Measurements from ENCODE around the gene APEH. TPM values are rescaled to one million over a fixed set of nuclear protein-coding genes. Genes with fewer than 3 reads are reported as not detected.

Gene APEH
- total RNA-seq, 6 donors from 2014 or later: 54.7 to 104 (median 92.8) TPM

- no peak overlapping the region for H3K4me3 ChIP-seq
- H3K27me3 ChIP-seq: no peaks in the 10 kb centered on the region
- TF ChIP-seq POLR2A (IDR thresholded peaks at IDR 0.05) (no peak), EP300 (IDR thresholded peaks at IDR 0.05) (no peak), POLR2AphosphoS5 (IDR thresholded peaks at IDR 0.05) (no peak)
- peaks cover 4 to 42% (median 18%) of the 10 kb centered on the region in 4 donors for H3K36me3 ChIP-seq
- no peak overlapping the region for H3K27ac ChIP-seq
- peaks cover 13 to 36% (median 17%) of the 10 kb centered on the region in 4 donors for H3K4me1 ChIP-seq
- DNase-seq: no peak
- H3K9me3 ChIP-seq: no peaks in the 10 kb centered on the region
- no peak for ATAC-seq (ENCODE audit: low FRiP score in 2 of 2)
- 85 to 90% methylated on average over 5 to 14 of the region's 14 CpGs for WGBS, 2 donors
Observed at GRCh38 chr3:49717211-49717958, 43.2 kb downstream of the APEH start.

DNA sequence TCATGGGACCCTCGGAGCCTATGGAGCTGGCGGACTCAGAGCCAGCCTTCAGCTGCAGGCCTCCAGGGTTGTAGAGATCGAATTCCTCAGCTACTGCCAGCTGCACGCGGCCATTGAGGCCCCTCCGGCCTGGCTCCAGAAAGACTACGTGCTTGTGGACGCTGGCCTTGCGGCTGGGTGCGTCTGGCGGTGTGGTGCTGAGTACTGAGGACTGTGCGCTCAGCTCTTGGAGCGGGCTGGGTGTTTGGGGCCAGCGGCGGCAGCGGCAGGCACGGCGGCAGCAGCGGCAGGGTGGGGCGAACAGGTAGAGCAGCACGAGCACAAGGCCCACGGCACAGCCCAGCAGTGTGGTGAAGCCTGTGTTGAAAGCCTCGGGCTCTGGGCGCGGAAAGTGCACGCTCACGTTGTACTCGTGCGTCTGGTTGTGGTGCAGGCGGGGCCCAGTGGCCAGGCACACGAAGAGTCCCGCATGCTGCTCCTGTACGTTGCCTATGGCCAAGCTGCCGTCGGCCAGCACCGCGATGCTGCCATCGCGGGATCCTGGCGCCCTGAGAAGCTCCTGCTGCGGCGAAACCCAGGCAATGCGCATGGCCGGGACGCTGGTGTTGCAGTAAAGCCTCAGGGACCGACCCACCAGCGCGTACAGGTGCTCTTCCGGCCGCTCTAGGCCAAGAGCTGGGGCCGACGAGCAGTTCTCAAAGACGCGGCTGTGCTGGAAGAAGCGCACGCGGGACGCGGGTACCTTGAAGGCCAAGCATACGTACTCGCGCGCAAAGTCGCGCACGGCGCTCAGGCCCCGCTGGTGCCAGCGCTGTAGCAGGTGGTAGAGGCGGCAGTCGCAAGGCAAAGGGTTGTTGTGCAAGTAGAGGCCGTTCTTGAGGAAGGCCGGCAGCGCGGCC lies 44.1 kb downstream of the APEH start:
- TF ChIP-seq CTCF (IDR thresholded peaks at IDR 0.05) (no peak), POLR2AphosphoS5 (IDR thresholded peaks at IDR 0.05) (no peak), POLR2A (IDR thresholded peaks at IDR 0.05) (no peak), EP300 (IDR thresholded peaks at IDR 0.05) (no peak)
- DNase-seq: peak in 1 of 2 donors; percentile 88
- Histone ChIP-seq H3K27ac (no peak overlapping the region), H3K4me3 (peak overlapping the region in 3 of 4 donors; percentile 56 to 64 (median 61)), H3K4me1 (peaks cover 21 to 44% (median 25%) of the 10 kb centered on the region in 4 donors), H3K27me3 (no peaks in the 10 kb centered on the region), H3K36me3 (peaks cover 4 to 42% (median 19%) of the 10 kb centered on the region in 4 donors), H3K9me3 (no peaks in the 10 kb centered on the region)
- 66 to 72% methylated on average over 47 to 74 of the region's 75 CpGs for WGBS, 2 donors
- ATAC-seq (ENCODE audit: low FRiP score in 2 of 2): no peak

GRCh38 chr3:49718858-49719213 lies 44.7 kb downstream of the APEH start:
- ATAC-seq (ENCODE audit: low FRiP score in 2 of 2) (no peak), DNase-seq (peak in 1 of 2 donors; percentile 88)
- peak overlapping the region in 1 of 4 donors; percentile 69 for H3K27ac ChIP-seq
- TF ChIP-seq CTCF (IDR thresholded peaks at IDR 0.05) (no peak), POLR2A (IDR thresholded peaks at IDR 0.05) (no peak), POLR2AphosphoS5 (IDR thresholded peaks at IDR 0.05) (no peak)
- H3K27me3 ChIP-seq: no peaks in the 10 kb centered on the region
- H3K9me3 ChIP-seq: no peaks in the 10 kb centered on the region
- peak overlapping the region; percentile 56 to 64 (median 60) for H3K4me3 ChIP-seq
- peaks cover 4 to 42% (median 19%) of the 10 kb centered on the region in 4 donors for H3K36me3 ChIP-seq
- peaks cover 21 to 46% (median 26%) of the 10 kb centered on the region in 4 donors for H3K4me1 ChIP-seq
- 23 to 26% methylated on average over 8 to 18 of the region's 33 CpGs for WGBS, 2 donors

DNA sequence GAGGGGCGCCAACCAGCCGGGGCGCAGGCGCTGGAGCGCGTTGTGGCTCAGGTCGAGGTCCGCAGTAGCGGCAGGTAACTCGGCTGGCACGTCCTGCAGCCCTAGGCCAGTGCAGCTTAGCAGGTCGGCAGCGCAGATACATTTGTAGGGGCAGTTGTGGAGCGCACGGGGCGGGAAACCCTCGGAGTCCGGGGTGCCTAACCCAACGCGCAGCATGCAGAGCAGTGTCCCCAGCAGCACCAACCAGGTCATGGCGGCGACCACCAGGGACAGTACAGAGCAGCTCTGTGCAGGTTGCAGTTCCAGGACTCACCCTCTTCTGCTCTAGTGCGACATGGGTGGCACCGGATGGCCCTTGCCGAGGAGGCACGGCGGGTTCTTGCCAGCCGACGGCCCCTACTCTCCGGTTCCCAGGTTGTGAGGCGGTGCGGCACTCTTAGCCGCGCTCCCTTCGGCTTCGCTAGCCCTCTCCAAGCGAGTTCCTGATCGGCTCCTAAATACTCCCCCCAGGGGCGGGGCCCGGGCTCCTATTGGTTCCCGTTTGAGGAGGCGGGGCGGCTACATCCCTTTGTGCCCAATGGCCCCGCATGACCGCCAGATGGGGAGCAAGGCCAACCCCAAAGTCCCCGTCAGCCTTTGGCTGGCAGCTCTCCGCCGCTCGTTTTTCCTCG lies 45.2 kb downstream of the APEH start, which contains the start of gene AMIGO3:
Gene AMIGO3 (minus strand): TSS at position 471 of the 671 bp plus-strand sequence. CDS start 219 bp downstream, at position 252.
- H3K27ac ChIP-seq: peak within 1 kb of the TSS in 3 of 4 donors; percentile 42 to 74 (median 69)
- peak within 1 kb of the TSS; percentile 56 to 64 (median 60) for H3K4me3 ChIP-seq
- no peaks in the 10 kb centered on the region for H3K27me3 ChIP-seq
- no peaks in the 10 kb centered on the region for H3K9me3 ChIP-seq
- peak; percentile 96 to 98 for DNase-seq
- peak; percentile 85 to 90 for ATAC-seq (ENCODE audit: low FRiP score in 2 of 2)
- H3K4me1 ChIP-seq: peaks cover 22 to 48% (median 27%) of the 10 kb centered on the region in 4 donors
- peaks cover 4 to 39% (median 19%) of the 10 kb centered on the region in 4 donors for H3K36me3 ChIP-seq
- WGBS, 2 donors: 0 to 1% methylated on average over 1 to 47 of the region's 50 CpGs
- TF ChIP-seq CTCF (IDR thresholded peaks at IDR 0.05) (peak; percentile 62 to 96 (median 79)), POLR2AphosphoS5 (IDR thresholded peaks at IDR 0.05) (peak; percentile 41 to 70), POLR2A (IDR thresholded peaks at IDR 0.05) (peak in 2 of 4 donors; percentile 80 to 88), EP300 (IDR thresholded peaks at IDR 0.05) (no peak)

Data from upper lobe of left lung (tissue), 6 donors.